HepG2 (cell line): ENCODE results near the gene TAL2. TPM values are rescaled to one million over a fixed set of nuclear protein-coding genes. Genes with fewer than 3 reads are reported as not detected.

Experiments
- FOSL2 ChIP-seq: sonication (generic); formaldehyde crosslinking; IDR thresholded peaks from 2 replicates; pipeline ENCODE4 v1.4.0; 2020; ENCODE audit warnings: missing genetic modification reagents
- KLF11 ChIP-seq: IDR thresholded peaks from 2 replicates; pipeline ENCODE4 v1.6.1; 2016; ENCODE audit warnings: missing compliant biosample characterization
- SPEN ChIP-seq: sonication (generic); formaldehyde crosslinking; IDR thresholded peaks from 2 replicates; pipeline ENCODE4 v1.5.1; 2020; ENCODE audit warnings: low read depth, mild to moderate bottlenecking, missing genetic modification reagents
- YY1 ChIP-seq: IDR thresholded peaks from 2 replicates; pipeline ENCODE4 v1.6.1; 2011; ENCODE audit warnings: low read length, low read depth, moderate library complexity, mild to moderate bottlenecking; ENCODE audit not compliant: insufficient read depth, insufficient replicate concordance
- ZNF556 ChIP-seq: sonication (generic); formaldehyde crosslinking; IDR thresholded peaks from 2 replicates; pipeline ENCODE4 v1.4.0; 2020; ENCODE audit warnings: mild to moderate bottlenecking, missing genetic modification reagents, borderline replicate concordance
- ZNF564 ChIP-seq: sonication (generic); formaldehyde crosslinking; IDR thresholded peaks from 2 replicates; pipeline ENCODE4 v1.8.1; 2023; ENCODE audit warnings: mild to moderate bottlenecking, missing genetic modification reagents
- polyA plus RNA-seq, 8 experiments: library from polyadenylated mRNA; depleted of rRNA in 3 of 8; stranded (reverse) in 7 of 8; unstranded in 1 of 8; fragments of >200 nt; fragmentation: Illumina TruSeq in 4 of 8; extraction: Trizol in 4 of 8; gene quantifications; 2 replicates each; pipeline versions ENCODE4 v1.2.1 to v1.2.3, GENCODE V29; 2011 to 2016; ENCODE audit warnings: low read depth in 4 of 8, missing spikeins in 1 of 8, mixed read lengths in 1 of 8; ENCODE audit not compliant: insufficient read depth in 1 of 8
- total RNA-seq, 5 experiments: library from RNA; depleted of rRNA; stranded (reverse); fragments of >200 nt; fragmentation: Illumina TruSeq; extraction: Trizol; gene quantifications; 2 replicates each; pipeline ENCODE4 v1.2.3, GENCODE V29; 2016; ENCODE audit warnings: low read depth in 1 of 5
- TF ChIP-seq, protein P1 (sequence below): sonication (generic); formaldehyde crosslinking; IDR thresholded peaks from one replicate; pipeline ENCODE4 v1.5.1; 2020; ENCODE audit warnings: mild to moderate bottlenecking, missing genetic modification reagents; ENCODE audit errors: not compliant biosample characterization
- TF ChIP-seq, protein P2 (sequence below): sonication (generic); formaldehyde crosslinking; conservative IDR thresholded peaks from 2 replicates; pipeline ENCODE4 v1.4.0; 2020; ENCODE audit warnings: mild to moderate bottlenecking, missing genetic modification reagents, moderate library complexity
- TF ChIP-seq, protein P3 (sequence below): sonication (generic); formaldehyde crosslinking; IDR thresholded peaks from 2 replicates; pipeline ENCODE4 v1.8.1; 2023; ENCODE audit warnings: mild to moderate bottlenecking, inconsistent platforms, moderate library complexity, missing genetic modification reagents, borderline replicate concordance

TAL2 gene
- total and polyA plus RNA-seq, 2 of the 13 experiments (the other 11 are each of a cell fraction or from before 2014, with no cell fraction given) = 0.22 TPM; not detected in 1

GRCh38 chr9:105656131-105656921 is 5.9 kb upstream of the TAL2 start (continued):
- TF ChIP-seq, protein P1, sequence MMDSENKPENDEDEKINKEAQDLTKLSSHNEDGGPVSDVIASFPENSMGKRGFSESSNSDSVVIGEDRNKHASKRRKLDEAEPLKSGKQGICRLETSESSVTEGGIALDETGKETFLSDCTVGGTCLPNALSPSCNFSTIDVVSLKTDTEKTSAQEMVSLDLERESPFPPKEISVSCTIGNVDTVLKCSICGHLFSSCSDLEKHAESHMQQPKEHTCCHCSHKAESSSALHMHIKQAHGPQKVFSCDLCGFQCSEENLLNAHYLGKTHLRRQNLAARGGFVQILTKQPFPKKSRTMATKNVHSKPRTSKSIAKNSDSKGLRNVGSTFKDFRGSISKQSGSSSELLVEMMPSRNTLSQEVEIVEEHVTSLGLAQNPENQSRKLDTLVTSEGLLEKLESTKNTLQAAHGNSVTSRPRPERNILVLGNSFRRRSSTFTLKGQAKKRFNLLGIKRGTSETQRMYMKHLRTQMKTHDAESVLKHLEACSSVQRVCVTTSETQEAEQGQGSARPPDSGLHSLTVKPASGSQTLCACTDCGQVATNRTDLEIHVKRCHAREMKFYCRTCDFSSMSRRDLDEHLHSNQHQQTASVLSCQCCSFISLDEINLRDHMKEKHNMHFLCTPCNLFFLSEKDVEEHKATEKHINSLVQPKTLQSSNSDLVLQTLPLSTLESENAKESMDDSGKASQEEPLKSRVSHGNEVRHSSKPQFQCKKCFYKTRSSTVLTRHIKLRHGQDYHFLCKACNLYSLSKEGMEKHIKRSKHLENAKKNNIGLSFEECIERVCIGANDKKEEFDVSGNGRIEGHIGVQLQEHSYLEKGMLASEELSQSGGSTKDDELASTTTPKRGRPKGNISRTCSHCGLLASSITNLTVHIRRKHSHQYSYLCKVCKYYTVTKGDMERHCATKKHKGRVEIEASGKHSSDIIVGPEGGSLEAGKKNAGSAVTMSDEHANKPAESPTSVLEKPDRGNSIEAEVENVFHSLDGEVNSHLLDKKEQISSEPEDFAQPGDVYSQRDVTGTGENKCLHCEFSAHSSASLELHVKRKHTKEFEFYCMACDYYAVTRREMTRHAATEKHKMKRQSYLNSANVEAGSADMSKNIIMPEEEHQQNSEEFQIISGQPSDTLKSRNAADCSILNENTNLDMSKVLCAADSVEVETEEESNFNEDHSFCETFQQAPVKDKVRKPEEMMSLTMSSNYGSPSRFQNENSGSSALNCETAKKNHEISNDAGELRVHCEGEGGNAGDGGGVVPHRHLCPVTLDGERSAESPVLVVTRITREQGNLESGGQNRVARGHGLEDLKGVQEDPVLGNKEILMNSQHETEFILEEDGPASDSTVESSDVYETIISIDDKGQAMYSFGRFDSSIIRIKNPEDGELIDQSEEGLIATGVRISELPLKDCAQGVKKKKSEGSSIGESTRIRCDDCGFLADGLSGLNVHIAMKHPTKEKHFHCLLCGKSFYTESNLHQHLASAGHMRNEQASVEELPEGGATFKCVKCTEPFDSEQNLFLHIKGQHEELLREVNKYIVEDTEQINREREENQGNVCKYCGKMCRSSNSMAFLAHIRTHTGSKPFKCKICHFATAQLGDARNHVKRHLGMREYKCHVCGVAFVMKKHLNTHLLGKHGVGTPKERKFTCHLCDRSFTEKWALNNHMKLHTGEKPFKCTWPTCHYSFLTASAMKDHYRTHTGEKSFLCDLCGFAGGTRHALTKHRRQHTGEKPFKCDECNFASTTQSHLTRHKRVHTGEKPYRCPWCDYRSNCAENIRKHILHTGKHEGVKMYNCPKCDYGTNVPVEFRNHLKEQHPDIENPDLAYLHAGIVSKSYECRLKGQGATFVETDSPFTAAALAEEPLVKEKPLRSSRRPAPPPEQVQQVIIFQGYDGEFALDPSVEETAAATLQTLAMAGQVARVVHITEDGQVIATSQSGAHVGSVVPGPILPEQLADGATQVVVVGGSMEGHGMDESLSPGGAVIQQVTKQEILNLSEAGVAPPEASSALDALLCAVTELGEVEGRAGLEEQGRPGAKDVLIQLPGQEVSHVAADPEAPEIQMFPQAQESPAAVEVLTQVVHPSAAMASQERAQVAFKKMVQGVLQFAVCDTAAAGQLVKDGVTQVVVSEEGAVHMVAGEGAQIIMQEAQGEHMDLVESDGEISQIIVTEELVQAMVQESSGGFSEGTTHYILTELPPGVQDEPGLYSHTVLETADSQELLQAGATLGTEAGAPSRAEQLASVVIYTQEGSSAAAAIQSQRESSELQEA (CRISPR knock-in tag) = no peak
- TF ChIP-seq KLF11 = no peak
- 0 out of 2 replicates have a peak, but pooled peaks have one; percentile 49 for TF ChIP-seq ZNF556
- TF ChIP-seq, protein P2, sequence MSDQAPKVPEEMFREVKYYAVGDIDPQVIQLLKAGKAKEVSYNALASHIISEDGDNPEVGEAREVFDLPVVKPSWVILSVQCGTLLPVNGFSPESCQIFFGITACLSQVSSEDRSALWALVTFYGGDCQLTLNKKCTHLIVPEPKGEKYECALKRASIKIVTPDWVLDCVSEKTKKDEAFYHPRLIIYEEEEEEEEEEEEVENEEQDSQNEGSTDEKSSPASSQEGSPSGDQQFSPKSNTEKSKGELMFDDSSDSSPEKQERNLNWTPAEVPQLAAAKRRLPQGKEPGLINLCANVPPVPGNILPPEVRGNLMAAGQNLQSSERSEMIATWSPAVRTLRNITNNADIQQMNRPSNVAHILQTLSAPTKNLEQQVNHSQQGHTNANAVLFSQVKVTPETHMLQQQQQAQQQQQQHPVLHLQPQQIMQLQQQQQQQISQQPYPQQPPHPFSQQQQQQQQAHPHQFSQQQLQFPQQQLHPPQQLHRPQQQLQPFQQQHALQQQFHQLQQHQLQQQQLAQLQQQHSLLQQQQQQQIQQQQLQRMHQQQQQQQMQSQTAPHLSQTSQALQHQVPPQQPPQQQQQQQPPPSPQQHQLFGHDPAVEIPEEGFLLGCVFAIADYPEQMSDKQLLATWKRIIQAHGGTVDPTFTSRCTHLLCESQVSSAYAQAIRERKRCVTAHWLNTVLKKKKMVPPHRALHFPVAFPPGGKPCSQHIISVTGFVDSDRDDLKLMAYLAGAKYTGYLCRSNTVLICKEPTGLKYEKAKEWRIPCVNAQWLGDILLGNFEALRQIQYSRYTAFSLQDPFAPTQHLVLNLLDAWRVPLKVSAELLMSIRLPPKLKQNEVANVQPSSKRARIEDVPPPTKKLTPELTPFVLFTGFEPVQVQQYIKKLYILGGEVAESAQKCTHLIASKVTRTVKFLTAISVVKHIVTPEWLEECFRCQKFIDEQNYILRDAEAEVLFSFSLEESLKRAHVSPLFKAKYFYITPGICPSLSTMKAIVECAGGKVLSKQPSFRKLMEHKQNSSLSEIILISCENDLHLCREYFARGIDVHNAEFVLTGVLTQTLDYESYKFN = no peak
- no peak for TF ChIP-seq FOSL2 (CRISPR knock-in tag)
- TF ChIP-seq ZNF564 = 0 out of 2 replicates have a peak, but pooled peaks have one; percentile 25
- TF ChIP-seq YY1 = peak; percentile 17
- TF ChIP-seq, protein P3, sequence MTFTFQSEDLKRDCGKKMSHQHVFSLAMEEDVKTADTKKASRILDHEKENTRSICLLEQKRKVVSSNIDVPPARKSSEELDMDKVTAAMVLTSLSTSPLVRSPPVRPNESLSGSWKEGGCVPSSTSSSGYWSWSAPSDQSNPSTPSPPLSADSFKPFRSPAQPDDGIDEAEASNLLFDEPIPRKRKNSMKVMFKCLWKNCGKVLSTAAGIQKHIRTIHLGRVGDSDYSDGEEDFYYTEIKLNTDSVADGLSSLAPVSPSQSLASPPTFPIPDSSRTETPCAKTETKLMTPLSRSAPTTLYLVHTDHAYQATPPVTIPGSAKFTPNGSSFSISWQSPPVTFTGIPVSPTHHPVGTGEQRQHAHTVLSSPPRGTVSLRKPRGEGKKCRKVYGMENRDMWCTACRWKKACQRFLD (CRISPR knock-in tag) = peak; percentile 74; the same call in 1 of the 2 replicates
- TF ChIP-seq SPEN (CRISPR knock-in tag) = peak; percentile 47; the same call in 1 of the 2 replicates
